NB4 (cell line): ENCODE measurements around the gene RGSL1.
A peak's percentile ranks its signal among the peaks of the same experiment; 100 is the strongest.

Source experiments
- CTCF ChIP-seq: IDR thresholded peaks from one replicate; pipeline ENCODE4 v1.5.1; 2012; ENCODE audit warnings: low read depth, low read length
- MAX ChIP-seq: IDR thresholded peaks from 2 replicates; pipeline ENCODE4 v1.6.1; 2011; ENCODE audit warnings: low read depth, low read length
- MYC ChIP-seq: IDR thresholded peaks from 2 replicates; pipeline ENCODE4 v1.6.1; 2011; ENCODE audit warnings: low read depth, low read length
- POLR2A ChIP-seq: IDR thresholded peaks from 2 replicates; pipeline ENCODE4 v1.6.1; 2011; ENCODE audit warnings: mild to moderate bottlenecking; ENCODE audit not compliant: insufficient read length; ENCODE audit errors: extremely low read depth

GRCh38 chr1:182446033-182446669 is 3.8 kb upstream of the RGSL1 start:
- TF ChIP-seq CTCF (peak; percentile 53), MAX (no peak), POLR2A (no peak), MYC (no peak)
